Large intestine (tissue), 3 donors: ENCODE measurements around the gene CXCL11. TPM values are rescaled to one million over a fixed set of nuclear protein-coding genes. Genes with fewer than 3 reads are reported as not detected.
"Not testable (repeated sequence)": the region's sequence is repeated elsewhere in the genome, so short reads cannot be mapped to it uniquely, and the experiment has no call there.

Experiments
- DNase-seq, 2 donors: peaks; one replicate each; pipeline versions ENCODE4 v3.0.0 to v3.0.0-alpha.2; 2013
- H3K27ac ChIP-seq: one replicate; pipeline ENCODE4 v1.5.1; 2013; ENCODE audit warnings: low read length
- H3K27me3 ChIP-seq: 2 replicates; pipeline ENCODE4 v1.6.1; 2013; ENCODE audit warnings: low read length; ENCODE audit not compliant: control insufficient read depth, insufficient read depth
- H3K36me3 ChIP-seq: 2 replicates; pipeline ENCODE4 v1.6.1; 2013; ENCODE audit warnings: low read length; ENCODE audit not compliant: control insufficient read depth, insufficient read depth
- H3K4me1 ChIP-seq: one replicate; pipeline ENCODE4 v1.6.1; 2013; ENCODE audit warnings: low read length; ENCODE audit not compliant: control insufficient read depth, insufficient read depth
- H3K4me3 ChIP-seq: one replicate; pipeline ENCODE4 v1.5.1; 2013; ENCODE audit warnings: low read length
- H3K9me3 ChIP-seq: one replicate; pipeline ENCODE4 v1.6.1; 2013; ENCODE audit warnings: mild to moderate bottlenecking, low read depth, low read length, moderate library complexity; ENCODE audit not compliant: control insufficient read depth
- WGBS: methylation state at CpG from one replicate; pipeline ENCODE4 v1.1.5; 2013; ENCODE audit warnings: low lambda C conversion rate; ENCODE audit not compliant: insufficient coverage; 5-methylcytosine and 5-hydroxymethylcytosine counted together
- polyA plus RNA-seq: library from polyadenylated mRNA; unstranded; fragments of 120-200 nt; gene quantifications from one replicate; pipeline ENCODE4 v1.2.1, GENCODE V29; 2013

Gene CXCL11
- polyA plus RNA-seq, 1 donor, result 0.30 TPM

DNA sequence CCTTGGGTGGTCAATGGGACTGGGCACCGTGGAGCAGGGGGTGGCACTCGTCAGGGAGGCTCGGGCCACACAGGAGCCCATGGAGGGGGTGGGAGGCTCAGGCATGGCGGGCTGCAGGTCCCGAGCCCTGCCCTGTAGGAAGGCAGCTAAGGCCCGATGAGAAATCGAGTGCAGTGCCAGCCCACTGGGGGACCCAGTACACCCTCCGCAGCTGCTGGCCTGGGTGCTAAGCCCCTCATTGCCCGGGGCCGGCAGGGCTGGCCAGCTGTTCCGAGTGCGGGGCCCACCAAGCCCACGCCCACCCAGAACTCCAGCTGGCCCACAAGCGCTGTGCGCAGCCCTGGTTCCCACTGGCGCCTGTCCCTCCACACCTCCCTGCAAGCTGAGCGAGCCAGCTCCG is 7.4 kb upstream of the CXCL11 start:
- H3K9me3 ChIP-seq, H3K27me3 ChIP-seq, H3K36me3 ChIP-seq, H3K4me1 ChIP-seq, DNase-seq, H3K27ac ChIP-seq, H3K4me3 ChIP-seq: not testable (repeated sequence)
- no CpG with 5 or more reads among the region's 18 CpGs for WGBS

DNA sequence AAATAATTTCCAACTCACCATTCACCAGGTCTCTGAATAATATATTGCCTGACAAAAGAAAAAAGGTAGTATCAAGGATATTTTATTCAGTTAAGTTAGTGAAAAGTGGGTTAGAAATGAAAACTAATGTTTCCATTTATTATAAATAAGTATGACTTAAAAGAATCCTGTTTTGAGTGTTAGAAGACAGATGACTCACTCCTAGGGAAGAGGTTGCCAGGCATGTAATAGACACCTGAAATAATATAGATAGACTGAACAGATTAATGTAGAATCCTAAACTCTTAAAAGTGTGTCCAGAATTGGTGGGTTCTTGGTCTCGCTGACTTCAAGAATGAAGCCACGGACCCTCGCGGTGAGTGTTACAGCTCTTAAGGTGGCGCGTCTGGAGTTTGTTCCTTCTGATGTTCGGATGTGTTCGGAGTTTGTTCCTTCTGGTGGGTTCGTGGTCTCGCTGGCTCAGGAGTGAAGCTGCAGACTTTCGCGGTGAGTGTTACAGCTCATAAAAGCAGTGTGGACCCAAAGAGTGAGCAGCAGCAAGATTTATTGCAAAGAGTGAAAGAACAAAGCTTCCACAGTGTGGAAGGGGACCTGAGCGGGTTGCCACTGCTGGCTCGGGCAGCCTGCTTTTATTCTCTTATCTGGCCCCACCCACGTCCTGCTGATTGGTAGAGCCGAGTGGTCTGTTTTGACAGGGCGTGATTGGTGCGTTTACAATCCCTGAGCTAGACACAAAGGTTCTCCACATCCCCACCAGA is 6.5 kb upstream of the CXCL11 start:
- not testable (repeated sequence) for H3K4me3 ChIP-seq, DNase-seq, H3K27me3 ChIP-seq, H3K27ac ChIP-seq, H3K36me3 ChIP-seq, H3K4me1 ChIP-seq, H3K9me3 ChIP-seq
- no CpG with 5 or more reads among the region's 18 CpGs for WGBS

DNA sequence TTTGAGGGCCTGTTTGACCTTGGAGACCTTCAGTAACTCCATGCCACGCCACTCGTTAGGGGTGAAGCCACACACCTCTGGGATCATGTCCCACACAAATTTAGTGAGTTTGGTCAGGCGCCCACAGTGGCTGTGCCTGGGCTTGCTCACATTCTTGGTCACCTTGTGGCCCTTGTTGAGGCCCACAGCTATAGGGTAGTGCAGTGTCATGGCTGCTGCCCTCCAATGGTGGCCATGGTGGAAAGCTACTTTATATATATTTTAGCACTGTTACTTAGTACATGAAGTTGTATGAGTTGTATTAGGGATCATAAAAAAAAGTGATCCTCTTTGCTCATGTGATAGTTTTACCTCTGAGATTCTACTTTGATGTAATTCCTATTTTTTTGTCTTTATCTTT is 985 bp upstream of the CXCL11 start:
- Histone ChIP-seq H3K27me3 (no peaks in the 10 kb centered on the region), H3K27ac (no peak overlapping the region), H3K9me3 (no peaks in the 10 kb centered on the region), H3K4me1 (no peaks in the 10 kb centered on the region), H3K4me3 (no peak overlapping the region), H3K36me3 (no peaks in the 10 kb centered on the region)
- no CpG with 5 or more reads among the region's 3 CpGs for WGBS
- no peak for DNase-seq

DNA sequence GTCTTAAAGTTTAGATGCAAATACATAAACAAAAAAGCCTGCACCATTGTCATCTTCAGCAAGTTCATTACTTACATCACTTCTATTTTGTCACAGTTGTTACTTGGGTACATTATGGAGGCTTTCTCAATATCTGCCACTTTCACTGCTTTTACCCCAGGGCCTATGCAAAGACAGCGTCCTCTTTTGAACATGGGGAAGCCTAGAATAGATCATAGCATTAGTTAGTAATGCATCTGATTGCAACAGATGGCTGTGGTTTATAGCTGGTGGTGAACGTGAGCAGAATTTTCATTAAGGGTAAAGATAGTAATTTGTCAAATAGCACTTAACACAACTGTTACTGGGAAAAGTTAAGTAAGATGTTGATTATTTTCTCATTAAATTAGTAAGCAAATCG is 729 bp downstream of the CXCL11 start:
- no peaks in the 10 kb centered on the region for H3K27me3 ChIP-seq
- DNase-seq, result no peak
- H3K4me3 ChIP-seq, result no peak overlapping the region
- H3K9me3 ChIP-seq, result no peaks in the 10 kb centered on the region
- H3K27ac ChIP-seq, result no peak overlapping the region
- no peaks in the 10 kb centered on the region for H3K36me3 ChIP-seq
- no peaks in the 10 kb centered on the region for H3K4me1 ChIP-seq
- WGBS, result 71% methylated on average over 1 of the region's 3 CpGs

DNA sequence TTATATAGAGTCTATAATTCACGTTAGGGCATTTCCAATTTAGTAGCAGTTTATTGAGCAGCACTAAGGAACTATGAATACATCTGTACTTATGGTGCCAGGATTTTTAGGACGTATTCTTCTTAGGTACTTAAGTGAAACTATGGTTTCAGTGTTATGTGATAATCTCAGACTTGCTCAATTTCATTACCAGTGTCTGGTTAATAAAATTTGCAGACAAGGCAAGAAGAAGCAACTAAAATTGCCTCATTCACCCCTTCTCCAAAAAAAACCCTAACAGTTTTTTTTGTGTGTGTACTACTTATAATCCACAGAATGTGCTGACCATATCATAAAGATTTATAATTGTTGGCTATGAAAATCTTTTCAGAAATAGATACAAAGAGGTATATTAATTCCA is 6.6 kb downstream of the CXCL11 start:
- H3K9me3 ChIP-seq, result no peaks in the 10 kb centered on the region
- no peaks in the 10 kb centered on the region for H3K36me3 ChIP-seq
- no peak overlapping the region for H3K4me3 ChIP-seq
- no peak for DNase-seq
- no peak overlapping the region for H3K27ac ChIP-seq
- H3K4me1 ChIP-seq, result no peaks in the 10 kb centered on the region
- no peaks in the 10 kb centered on the region for H3K27me3 ChIP-seq
- 100% methylated on average over 1 of the region's 2 CpGs for WGBS

DNA sequence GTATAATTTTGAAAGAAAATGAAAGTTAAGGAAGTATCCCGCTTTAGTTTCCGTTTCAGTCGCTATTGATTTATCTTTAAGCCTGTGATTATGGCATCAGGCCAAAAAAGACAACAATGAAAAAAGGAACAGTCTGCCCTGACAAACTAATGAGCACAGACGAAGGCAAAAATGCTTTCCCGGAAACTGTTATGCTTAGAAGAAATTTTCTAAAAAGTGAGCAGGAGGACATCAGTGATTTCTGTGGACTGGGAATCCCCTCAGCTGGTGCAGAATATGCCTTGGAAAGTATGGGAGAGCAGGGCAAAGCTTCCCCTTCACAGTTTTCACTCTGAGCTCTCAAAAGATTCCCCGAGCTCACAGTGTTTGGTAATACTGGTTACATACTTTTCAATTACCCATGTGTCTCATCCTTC is 7.5 kb downstream of the CXCL11 start:
- WGBS, result 40% methylated on average over 3 of the region's 6 CpGs
- Histone ChIP-seq H3K9me3 (no peaks in the 10 kb centered on the region), H3K27ac (no peak overlapping the region), H3K36me3 (no peaks in the 10 kb centered on the region), H3K4me3 (no peak overlapping the region), H3K27me3 (no peaks in the 10 kb centered on the region), H3K4me1 (no peaks in the 10 kb centered on the region)
- peak in 1 of 2 donors; percentile 32 for DNase-seq

DNA sequence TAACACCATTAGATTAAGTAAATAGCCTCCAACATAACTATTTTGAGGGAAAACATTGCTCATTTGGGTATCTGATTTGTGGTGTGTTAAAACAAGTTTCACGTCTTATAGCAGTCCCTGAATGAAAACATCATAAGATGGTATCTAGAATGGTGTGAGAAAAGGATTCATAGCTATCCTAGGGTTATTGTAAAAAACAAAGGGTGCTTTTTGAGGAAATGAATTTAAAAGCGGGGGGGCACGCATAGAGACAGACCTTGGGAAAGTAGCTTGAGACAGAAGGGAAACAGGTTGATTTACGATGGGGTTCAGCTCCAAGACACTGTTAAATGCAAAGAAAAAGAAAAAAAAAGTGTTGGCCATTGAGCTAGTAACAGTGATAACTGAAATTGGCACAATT is 11.8 kb downstream of the CXCL11 start:
- Histone ChIP-seq H3K4me3 (no peak overlapping the region), H3K27ac (no peak overlapping the region), H3K9me3 (no peaks in the 10 kb centered on the region), H3K27me3 (no peaks in the 10 kb centered on the region), H3K36me3 (no peaks in the 10 kb centered on the region), H3K4me1 (no peaks in the 10 kb centered on the region)
- WGBS, result 100% methylated on average over 2 of the region's 4 CpGs
- DNase-seq, result no peak

DNA sequence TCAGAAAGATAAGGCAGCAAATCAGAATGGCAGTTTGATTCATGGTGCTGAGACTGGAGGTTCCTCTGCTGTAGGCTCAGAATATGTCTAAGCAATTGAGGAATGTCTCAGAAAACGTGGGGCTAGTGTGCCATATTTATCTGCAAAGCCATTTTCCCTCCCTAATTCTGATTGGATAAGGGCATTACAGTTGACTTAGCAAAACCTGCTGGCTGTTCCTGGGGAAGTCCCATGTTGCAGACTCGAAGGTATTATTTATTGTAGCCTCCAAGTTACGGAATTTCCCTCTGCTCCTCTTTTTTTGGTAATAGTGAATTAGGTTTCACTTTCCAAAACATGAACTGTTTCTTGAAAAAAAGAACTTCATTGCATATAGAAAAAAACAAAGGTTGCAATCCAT is 12.5 kb downstream of the CXCL11 start, which contains the start of gene CXCL10:
CXCL10 (minus strand) TSS at position 109 of the 400 bp plus-strand sequence; CDS start at position 43, 66 bp downstream.
- H3K4me3 ChIP-seq, result no peak within 1 kb of the TSS
- DNase-seq, result no peak
- WGBS, result 33% methylated on average over 2 of the region's 3 CpGs
- no peaks in the 10 kb centered on the region for H3K4me1 ChIP-seq
- no peaks in the 10 kb centered on the region for H3K27me3 ChIP-seq
- H3K9me3 ChIP-seq, result no peaks in the 10 kb centered on the region
- no peaks in the 10 kb centered on the region for H3K36me3 ChIP-seq
- no peak within 1 kb of the TSS for H3K27ac ChIP-seq

DNA sequence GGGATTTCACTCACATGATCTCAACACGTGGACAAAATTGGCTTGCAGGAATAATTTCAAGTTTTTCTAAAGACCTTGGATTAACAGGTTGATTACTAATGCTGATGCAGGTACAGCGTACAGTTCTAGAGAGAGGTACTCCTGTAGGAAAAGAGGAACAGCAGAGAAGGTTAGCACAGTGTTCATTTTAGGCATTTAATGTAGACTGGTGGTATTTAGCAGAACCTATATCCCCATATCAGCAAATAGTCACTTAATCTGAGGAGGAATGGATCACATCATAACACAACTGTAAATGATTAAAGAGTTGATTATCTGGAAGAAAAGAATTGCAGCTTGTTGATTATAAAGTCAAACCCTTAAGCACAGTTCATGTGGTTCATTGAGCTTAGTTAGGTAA is 13.2 kb downstream of the CXCL11 start:
- no CpG with 5 or more reads among the region's 2 CpGs for WGBS
- no peaks in the 10 kb centered on the region for H3K27me3 ChIP-seq
- H3K27ac ChIP-seq, result no peak overlapping the region
- H3K9me3 ChIP-seq, result no peaks in the 10 kb centered on the region
- no peak for DNase-seq
- no peaks in the 10 kb centered on the region for H3K4me1 ChIP-seq
- no peaks in the 10 kb centered on the region for H3K36me3 ChIP-seq
- no peak overlapping the region for H3K4me3 ChIP-seq

DNA sequence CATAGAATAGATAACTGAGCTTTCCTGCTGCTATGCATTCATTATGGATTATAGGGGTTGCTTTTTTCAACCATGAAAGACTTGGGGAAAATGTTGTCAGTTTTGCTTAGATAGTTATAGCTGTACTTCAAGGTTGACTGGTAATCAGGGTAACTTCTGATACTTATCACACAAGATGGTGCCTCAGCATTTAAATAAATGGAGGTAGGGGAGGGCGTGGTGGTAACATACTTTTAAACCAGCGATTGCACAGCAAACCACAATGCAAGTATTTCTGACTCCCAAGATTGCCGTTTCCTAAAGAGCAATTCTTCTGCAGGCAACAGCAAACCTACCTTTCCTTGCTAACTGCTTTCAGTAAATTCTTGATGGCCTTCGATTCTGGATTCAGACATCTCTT is 13.8 kb downstream of the CXCL11 start:
- H3K9me3 ChIP-seq, result no peaks in the 10 kb centered on the region
- no peak for DNase-seq
- H3K27ac ChIP-seq, result no peak overlapping the region
- no peaks in the 10 kb centered on the region for H3K4me1 ChIP-seq
- H3K27me3 ChIP-seq, result no peaks in the 10 kb centered on the region
- H3K4me3 ChIP-seq, result no peak overlapping the region
- no CpG with 5 or more reads among the region's 4 CpGs for WGBS
- no peaks in the 10 kb centered on the region for H3K36me3 ChIP-seq

DNA sequence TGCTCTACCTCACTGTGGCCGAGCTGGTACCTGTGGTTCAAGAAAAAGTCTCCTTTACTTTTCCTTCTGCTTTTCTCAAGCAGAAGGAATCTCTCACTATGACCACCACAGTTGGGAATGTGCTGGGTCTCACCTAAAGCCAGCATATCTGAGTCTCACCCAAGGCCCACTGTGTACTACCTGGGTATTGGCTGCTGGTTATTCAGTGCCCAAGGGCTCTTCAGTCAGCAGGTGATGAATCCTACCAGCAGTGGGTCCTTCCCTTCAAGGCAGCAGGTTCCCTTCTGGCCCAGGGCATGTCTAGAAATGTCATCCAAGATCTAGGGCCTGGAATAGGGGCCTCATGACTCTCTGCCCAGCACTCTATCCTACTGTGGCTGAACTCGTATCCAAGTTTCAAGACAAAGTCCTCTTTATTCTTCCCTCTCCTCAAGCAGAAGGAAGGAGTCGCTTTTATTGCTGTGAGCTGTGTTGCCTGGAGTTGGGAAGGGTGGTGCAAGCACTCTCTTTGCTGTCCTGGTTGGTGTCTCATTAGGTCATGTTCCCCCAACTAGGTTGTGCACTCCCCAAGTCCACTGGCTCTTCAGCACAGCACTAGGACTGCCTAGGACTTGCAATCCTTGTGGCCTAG is 18.7 kb downstream of the CXCL11 start:
- no peaks in the 10 kb centered on the region for H3K36me3 ChIP-seq
- H3K4me1 ChIP-seq, result peaks cover 14% of the 10 kb centered on the region
- H3K27ac ChIP-seq, result no peak overlapping the region
- no CpG with 5 or more reads among the region's 3 CpGs for WGBS
- H3K4me3 ChIP-seq, result no peak overlapping the region
- DNase-seq, result peak in 1 of 2 donors; percentile 25
- H3K27me3 ChIP-seq, result no peaks in the 10 kb centered on the region
- no peaks in the 10 kb centered on the region for H3K9me3 ChIP-seq
